ENCODE results near the gene RNF183.
"Not testable (repeated sequence)": the region's sequence is repeated elsewhere in the genome, so short reads cannot be mapped to it uniquely, and the experiment has no call there.

The RNF183 gene

GRCh38 chr9:113316030-113316429, 12.9 kb upstream of the RNF183 start:
- DNase-seq (ENCODE audit: low read depth in 2 of 2): no peak

GRCh38 chr9:113315231-113315630, 12.1 kb upstream of the RNF183 start:
- DNase-seq (ENCODE audit: low read depth in 2 of 2): no peak

DNA sequence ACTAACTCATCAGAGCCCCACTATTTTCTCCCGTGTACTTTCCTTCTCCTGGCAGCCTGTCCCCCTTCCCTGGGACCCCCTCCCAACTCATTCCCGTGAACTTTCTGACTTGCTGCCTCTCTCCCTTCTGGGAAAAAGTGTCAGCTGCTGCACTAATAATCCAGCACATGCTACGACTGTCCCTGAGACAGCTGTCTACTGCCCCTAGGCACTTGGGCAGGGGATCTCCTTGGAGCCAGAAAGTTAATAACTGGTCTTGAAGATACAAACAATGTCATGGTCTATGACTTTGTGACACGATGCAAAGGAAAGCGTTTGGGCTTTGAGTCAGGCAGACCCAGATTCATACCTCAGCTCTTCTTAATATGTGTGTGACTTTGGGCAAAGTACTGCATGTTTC, 10.1 kb upstream of the RNF183 start:
- no peak for DNase-seq (ENCODE audit: low read depth in 2 of 2)

DNA sequence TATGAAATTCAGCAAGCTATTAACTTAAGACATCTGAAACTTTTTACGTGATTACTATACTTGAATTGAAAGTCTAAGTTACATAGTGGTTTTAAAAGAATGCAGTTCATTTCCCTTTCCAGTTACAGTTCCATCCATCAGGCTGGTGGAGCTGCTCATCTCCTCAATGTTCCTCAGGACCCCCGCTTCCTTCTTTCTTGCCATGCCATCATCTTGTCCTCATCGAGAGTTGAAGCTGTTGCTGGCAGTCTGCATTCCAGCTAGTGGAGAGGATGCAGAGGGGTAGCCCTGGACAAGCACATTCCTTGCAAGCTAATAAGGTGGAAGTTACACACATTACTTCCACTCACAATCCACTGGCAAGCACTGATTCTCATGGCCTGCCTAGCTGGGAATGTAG, 8.8 kb upstream of the RNF183 start:
- DNase-seq (ENCODE audit: low read depth in 2 of 2): no peak

DNA sequence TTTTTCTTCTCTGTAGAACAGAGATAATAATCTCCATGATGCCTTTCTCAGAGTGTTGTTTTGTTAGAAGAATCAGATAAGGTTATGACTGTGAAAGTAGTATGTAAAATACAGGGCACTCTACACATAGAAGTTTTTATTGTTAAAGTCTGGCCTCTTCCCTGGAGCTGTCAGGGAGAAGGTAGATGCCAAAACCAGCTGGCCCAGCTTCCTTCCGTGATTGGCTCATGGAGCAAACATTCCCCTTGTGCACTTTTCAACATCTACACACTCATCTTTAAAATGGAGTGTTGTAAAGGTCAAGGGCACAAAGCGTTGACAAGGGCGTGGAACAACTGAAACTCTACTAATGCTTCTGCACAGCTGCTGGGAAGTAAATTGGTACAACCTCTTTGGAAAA, 7.4 kb upstream of the RNF183 start:
- DNase-seq (ENCODE audit: low read depth in 2 of 2): no peak

- no peak for DNase-seq (ENCODE audit: low read depth in 2 of 2)
Measured at GRCh38 chr9:113309204-113309813, 6.1 kb upstream of the RNF183 start.

DNA sequence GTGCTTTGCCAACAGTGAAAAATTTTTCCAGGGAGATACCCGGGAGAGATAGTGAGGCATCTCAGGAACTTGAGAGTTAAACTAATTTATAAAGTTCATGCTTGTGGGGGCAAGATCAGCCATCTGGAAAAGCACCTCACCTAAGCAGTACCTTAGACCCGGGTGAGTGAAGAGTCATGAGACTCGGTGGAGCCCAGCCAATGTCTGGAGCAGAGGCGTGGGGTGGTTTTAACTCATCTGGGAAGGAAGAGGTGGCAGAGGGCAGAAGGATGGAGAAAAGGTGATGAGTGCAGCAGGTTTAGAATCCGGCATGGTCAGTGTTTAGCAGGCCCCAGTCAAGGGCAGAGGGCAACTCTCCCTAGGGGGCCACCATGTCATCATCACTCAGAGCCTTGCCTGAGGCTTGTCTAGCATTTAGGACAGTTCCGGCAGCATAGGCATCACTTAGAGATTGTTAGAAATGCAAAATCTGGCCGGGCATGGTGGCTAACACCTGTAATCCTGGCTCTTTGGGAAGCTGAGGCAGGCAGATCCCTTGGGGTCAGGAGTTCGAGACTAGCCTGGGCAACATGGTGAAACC, 4.3 kb upstream of the RNF183 start:
- no peak for DNase-seq (ENCODE audit: low read depth in 2 of 2)

- no peak for DNase-seq (ENCODE audit: low read depth in 2 of 2)
Measured at GRCh38 chr9:113306566-113306965, 3.4 kb upstream of the RNF183 start.

DNA sequence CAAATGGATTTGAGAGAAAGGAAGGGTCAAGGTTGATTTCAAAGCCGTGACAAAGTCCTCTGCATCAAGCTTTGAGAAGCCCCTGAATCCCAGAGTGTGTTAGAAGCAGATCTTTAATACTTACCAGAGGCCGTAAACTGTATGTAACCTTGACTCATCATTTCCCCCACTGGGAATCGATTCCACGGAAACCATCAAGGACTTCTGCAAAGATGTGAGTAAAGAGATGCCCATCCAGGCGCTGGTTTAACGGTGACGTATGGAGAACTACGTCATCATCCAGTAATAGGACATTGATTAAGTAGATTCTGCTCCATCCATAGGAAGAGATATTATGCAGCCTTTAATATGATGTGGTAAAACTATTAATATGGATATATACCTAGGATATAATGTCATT, 1.6 kb downstream of the RNF183 start:
- no peak for DNase-seq (ENCODE audit: low read depth in 2 of 2)

- no peak for DNase-seq (ENCODE audit: low read depth in 2 of 2)
Measured at GRCh38 chr9:113299800-113300292, 3.3 kb downstream of the RNF183 start.

GRCh38 chr9:113298924-113299770, 4.0 kb downstream of the RNF183 start:
- DNase-seq (ENCODE audit: low read depth in 2 of 2): no peak

- no peak for DNase-seq (ENCODE audit: low read depth in 2 of 2)
Measured at GRCh38 chr9:113298311-113298710, 4.9 kb downstream of the RNF183 start.

DNA sequence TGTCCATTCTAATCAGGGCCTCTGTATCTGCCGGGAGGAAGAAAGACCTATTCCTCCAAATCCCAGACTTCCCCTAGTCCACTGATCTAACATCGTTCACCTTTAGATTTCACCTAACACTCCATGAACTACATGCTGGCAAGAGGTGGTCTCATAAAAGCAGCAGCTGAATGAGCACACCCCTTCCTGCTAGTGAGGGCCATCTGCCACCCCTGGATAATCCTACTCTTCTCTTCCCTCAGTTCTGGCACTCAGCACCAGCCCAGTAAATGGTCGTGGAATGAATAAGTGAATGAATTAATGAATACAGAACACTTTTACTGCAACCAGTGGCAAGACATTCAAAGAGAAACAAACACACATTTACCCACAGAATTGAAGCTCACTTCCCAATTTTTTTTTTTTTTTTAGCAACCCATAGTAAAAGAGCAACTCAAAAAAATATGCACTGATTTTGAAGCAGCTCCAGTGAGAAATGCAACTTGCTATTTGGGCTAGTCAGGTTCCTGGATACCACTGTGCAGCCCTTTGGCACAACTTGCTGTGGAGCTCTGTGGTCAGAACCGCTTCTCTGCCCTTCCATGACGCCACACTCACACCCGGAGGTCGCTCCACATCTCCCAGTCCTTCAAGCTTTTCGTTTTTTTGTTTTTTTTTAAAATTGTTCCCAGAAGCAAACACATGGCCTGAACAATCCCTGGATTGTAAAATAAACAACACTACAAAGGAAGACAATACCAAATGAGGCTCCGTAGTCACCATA, 6.2 kb downstream of the RNF183 start:
- no peak for DNase-seq (ENCODE audit: low read depth in 2 of 2)

DNA sequence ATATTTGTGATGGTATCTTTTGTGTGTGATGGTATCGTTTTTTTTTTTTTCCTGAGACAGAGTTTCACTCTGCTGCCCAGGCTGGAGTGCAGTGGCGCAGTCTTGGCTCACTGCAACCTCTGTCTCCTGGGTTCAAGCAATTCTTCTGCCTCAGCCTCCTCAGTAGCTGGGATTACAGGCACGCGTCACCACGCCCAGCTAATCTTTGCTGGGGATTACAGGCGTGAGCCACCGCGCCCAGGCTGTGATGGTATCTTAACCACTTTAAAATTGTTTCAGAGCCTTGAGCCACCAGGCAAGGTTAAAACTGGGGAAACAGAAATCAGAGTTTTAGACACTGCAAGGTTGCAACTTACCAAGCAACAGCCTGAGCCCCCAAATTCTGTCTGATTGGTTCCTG, 6.9 kb downstream of the RNF183 start:
- DNase-seq (ENCODE audit: low read depth in 2 of 2): not testable (repeated sequence)

DNA sequence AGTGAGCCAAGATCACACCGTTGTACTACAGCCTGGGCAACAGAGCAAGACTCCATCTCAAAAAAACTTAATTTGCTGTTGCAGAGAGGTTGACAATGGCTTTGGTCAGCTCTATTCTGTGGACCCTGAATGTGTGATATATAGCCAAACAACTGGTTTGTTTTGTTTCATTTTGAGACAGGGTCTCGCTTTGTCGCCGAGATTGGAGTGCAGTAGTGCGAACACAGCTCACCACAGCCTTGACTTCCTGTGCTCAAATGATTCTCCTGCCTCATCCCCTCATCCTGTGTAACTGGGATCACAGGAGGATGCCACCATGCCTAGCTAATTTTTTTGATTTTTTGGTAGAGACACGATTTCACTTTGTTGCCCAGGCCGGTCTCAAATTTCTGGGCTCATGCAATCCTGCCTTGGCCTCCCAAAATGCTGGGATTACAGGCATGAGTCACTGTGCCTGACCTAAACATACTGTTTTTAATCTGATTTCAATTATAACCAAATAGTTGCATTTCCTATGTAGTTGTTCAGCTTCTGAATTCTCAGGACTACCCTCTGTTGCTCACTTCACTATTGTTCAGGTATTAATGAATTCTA, 9.8 kb downstream of the RNF183 start:
- no peak for DNase-seq (ENCODE audit: low read depth in 2 of 2)

DNA sequence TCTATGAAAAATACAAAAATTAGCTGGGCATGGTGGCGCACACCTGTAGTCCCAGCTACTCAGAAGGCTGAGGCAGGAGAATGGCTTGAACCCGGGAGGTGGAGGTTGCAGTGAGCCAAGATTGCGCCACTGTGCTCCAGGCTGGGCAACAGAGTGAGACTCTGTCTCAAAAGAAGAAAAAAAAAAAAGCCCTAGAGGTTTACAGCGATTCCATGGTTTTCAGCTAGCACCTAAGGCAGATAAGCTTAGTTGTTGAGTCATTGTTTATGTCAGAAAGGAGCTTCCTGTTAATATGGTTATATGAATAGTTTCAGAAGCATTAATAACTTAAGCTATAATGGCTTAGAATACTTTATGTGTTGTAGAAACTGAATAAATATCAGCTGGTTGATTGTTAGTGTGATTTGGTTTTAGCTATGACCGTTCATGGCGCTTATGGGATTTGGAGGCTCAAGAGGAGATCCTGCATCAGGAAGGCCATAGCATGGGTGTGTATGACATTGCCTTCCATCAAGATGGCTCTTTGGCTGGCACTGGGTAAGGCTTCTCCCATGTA, 13.0 kb downstream of the RNF183 start:
- DNase-seq (ENCODE audit: low read depth in 2 of 2): no peak

GRCh38 chr9:113289091-113289490, 14.1 kb downstream of the RNF183 start:
- no peak for DNase-seq (ENCODE audit: low read depth in 2 of 2)

DNA sequence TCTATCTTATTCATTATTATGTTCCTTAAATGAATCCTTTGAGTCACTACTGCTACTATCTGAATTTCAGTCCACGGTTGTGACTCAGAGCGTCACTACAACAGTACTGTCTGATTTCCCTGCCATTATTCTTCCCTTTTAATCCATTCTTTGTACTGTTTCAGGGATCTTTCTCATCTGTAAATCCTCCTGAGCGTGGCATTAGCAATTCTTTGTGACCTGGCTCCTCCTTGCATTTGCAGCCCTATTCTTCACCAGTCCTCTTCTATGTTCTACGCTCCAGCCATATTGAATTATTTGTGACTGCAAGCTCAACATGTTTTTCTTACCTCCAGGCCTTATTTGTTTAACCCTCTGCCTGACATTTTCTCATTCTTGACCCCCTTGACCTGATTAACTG, 21.8 kb downstream of the RNF183 start:
- DNase-seq (ENCODE audit: low read depth in 2 of 2): no peak

GRCh38 chr9:113278840-113279239, 24.3 kb downstream of the RNF183 start:
- DNase-seq (ENCODE audit: low read depth in 2 of 2): no peak

DNA sequence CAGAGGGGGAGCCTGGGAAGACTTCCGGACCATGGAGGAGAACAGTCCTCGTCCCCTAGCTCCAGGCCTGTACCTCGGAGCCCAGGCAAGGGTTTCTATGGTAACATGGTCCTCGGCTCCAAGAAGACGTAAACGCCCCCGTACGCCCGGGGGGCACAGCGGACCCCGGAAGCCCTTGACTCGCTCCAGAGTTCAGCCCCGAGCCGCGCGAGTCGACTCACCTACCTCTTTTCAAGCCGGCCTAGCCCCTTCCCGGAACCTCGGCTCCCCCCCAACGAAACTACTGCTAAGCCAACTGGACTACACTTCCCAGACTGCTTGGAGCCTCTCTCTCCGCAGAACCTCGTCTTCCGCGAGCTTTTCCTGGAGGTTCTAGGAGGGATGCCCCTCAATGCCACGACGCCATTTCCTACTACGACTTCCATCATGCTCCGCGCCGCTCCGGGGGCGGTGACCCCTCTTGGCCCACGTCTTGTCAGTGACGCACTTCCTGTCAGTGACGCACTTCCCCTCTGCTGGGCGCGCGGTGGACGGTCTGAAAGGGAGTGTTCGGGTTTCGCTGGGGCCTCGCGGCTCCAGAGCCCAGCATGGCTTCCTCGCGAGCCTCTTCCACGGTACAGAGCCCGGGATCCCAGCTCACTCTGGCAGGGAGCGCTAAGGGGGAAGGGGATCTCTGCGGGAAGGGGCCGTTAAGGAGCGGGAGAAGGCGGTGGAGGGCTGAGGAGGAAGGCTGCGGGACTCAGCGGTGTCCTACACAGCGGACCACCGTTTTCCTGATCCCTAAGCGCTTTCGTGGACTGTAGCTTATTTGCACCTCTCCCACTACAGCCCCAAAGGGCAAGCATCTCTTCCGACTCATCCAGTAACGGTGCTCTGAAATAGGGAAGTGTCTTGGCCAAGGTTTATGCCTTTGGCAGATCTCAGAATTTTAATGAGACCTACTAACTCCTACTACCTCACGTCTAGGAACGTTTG, 27.7 kb downstream of the RNF183 start, which contains the start of the genes CDC26 and PRPF4:
TSS of gene CDC26 (minus strand) at position 416 of the 975 bp plus-strand sequence. CDS start 3,065 bp downstream, outside the sequence.
TSS of gene PRPF4 (plus strand) at position 502 of the 975 bp plus-strand sequence. CDS start at position 588, 86 bp downstream.
- peak; percentile 96 for DNase-seq (ENCODE audit: low read depth in 2 of 2)

All from stimulated activated CD4-positive, alpha-beta T cell treated with anti-CD3 and anti-CD28 coated beads, Interleukin-12 subunit alpha, Interleukin-12 subunit beta, amount 100 ng/mL, for 24 hours (primary cell).